Omental fat pad (tissue), 4 donors: Measurements from ENCODE around the gene MAP2K3. TPM values are rescaled to one million over a fixed set of nuclear protein-coding genes. Genes with fewer than 3 reads are reported as not detected.

Experiments
- ATAC-seq: fragments of 150-250 bp; one replicate; pipeline ENCODE4 v1.9.1; 2016; ENCODE audit warnings: mild to moderate bottlenecking, moderate library complexity; ENCODE audit not compliant: low FRiP score
- DNase-seq: peaks from one replicate; pipeline ENCODE4 v3.0.0-alpha.2; 2019; ENCODE audit warnings: low spot score
- total RNA-seq, 4 donors: library from RNA; depleted of rRNA; stranded (reverse); fragments of >200 nt; gene quantifications; one replicate each; pipeline ENCODE4 v1.1.0, GENCODE V29; 2016
- TF ChIP-seq, protein P1 (sequence below), 3 donors: fragments of 450-650 bp; IDR thresholded peaks; one replicate each; pipeline ENCODE4 v1.5.1; 2016 to 2017; ENCODE audit warnings: antibody characterized with exemption in 3 of 3, mild to moderate bottlenecking in 3 of 3, moderate library complexity in 2 of 3

Gene MAP2K3
- total RNA-seq, 4 donors from 2014 or later = 36.8 to 170 (median 58.5) TPM

DNA sequence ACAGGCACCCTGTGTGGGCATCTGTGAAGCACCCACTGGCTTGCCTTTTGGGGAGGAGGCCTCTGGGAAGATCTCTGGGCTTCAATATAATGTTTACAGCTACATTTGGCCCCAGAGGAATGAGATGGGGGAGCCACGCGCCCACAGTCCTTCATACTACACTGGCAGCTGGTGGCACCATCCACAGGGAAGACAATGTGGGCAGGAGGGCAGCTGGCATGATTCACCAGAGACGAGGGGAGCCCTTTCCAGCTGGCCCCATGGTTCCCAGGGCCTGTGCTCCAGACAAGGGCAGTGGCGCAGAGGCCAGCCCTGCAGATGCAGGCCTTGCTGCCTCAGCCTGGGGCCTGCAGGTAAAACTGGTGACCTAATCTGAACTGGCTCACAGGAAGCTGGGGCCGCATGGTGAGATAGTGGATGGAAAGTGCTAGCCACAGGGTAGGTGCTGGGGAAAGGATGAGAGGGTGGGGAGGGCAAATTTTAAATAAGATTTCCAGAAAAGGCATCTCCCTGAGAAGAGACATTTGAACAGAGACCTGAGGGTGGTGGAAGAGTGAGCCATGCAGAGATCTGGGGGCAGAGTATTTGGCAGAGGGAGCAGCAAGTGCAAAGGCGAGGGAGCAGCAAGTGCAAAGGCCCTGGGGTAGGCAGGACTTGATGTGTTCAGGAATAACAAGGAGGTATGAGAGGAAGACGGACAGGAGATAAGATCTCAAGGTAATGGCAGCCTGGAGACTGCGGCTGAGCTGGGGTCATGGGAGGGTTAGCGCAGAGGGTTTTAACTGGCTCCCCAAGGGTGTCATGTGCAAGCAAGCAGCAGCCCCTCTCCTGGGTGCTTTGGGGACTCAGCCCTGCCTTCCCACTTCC, 79.5 kb downstream of the MAP2K3 start:
- ATAC-seq (no peak), DNase-seq (no peak)
- TF ChIP-seq, protein P1, sequence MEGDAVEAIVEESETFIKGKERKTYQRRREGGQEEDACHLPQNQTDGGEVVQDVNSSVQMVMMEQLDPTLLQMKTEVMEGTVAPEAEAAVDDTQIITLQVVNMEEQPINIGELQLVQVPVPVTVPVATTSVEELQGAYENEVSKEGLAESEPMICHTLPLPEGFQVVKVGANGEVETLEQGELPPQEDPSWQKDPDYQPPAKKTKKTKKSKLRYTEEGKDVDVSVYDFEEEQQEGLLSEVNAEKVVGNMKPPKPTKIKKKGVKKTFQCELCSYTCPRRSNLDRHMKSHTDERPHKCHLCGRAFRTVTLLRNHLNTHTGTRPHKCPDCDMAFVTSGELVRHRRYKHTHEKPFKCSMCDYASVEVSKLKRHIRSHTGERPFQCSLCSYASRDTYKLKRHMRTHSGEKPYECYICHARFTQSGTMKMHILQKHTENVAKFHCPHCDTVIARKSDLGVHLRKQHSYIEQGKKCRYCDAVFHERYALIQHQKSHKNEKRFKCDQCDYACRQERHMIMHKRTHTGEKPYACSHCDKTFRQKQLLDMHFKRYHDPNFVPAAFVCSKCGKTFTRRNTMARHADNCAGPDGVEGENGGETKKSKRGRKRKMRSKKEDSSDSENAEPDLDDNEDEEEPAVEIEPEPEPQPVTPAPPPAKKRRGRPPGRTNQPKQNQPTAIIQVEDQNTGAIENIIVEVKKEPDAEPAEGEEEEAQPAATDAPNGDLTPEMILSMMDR (IDR thresholded peaks at IDR 0.05) = no peak

Other genes starting within 250 kb of the MAP2K3 start
- 100 to 1,000 TPM in 3 of 4 donors, 10 to 100 TPM in 1; 99.1 to 121 (median 109) TPM for gene USP22, start 241.7 kb upstream of the MAP2K3 start, total RNA-seq
- gene DHRS7B, start 157.7 kb upstream of the MAP2K3 start, total RNA-seq = 10 to 100 TPM; 33.6 to 55.6 (median 46.5) TPM
- 10 to 100 TPM; 24.9 to 41.3 (median 34.0) TPM for gene TMEM11, start 70.5 kb upstream of the MAP2K3 start, total RNA-seq
- 10 to 100 TPM in 2 of 4 donors, 1 to 10 TPM in 2; 7.5 to 19.1 (median 9.6) TPM for gene NATD1, start 31.3 kb upstream of the MAP2K3 start, total RNA-seq
- 1 to 10 TPM; 1.5 to 3.2 (median 2.5) TPM for gene KCNJ12, start 91.6 kb downstream of the MAP2K3 start, total RNA-seq